Astrocyte (in vitro differentiated cells and primary cell): ENCODE results near the gene ECE1. TPM values are rescaled to one million over a fixed set of nuclear protein-coding genes. Genes with fewer than 3 reads are reported as not detected.

Experiments
- DNase-seq: peaks from one replicate; pipeline ENCODE4 v3.0.0-alpha.2; 2010; ENCODE audit warnings: low read depth
- FAIRE-seq: peaks from 2 replicates; lab custom pipeline; 2011; peaks lifted over from hg19 to GRCh38; lab: Jason Lieb, UNC
- H2AFZ ChIP-seq: 2 replicates; pipeline ENCODE4 v1.6.0; 2012; ENCODE audit warnings: low read depth, low read length, inconsistent platforms
- H3K27ac ChIP-seq: 2 replicates; pipeline ENCODE4 v1.5.1; 2011; ENCODE audit warnings: low read depth, low read length, inconsistent platforms
- H3K27me3 ChIP-seq: 2 replicates; pipeline ENCODE4 v1.6.0; 2011; ENCODE audit warnings: low read length, inconsistent platforms; ENCODE audit not compliant: insufficient read depth
- H3K36me3 ChIP-seq: 2 replicates; pipeline ENCODE4 v1.5.1; 2011; ENCODE audit warnings: low read length, inconsistent platforms; ENCODE audit not compliant: insufficient read depth
- H3K4me1 ChIP-seq: 2 replicates; pipeline ENCODE4 v1.5.1; 2011; ENCODE audit warnings: low read length, inconsistent platforms; ENCODE audit not compliant: insufficient read depth
- H3K4me2 ChIP-seq: 2 replicates; pipeline ENCODE4 v1.6.0; 2012; ENCODE audit warnings: low read length, inconsistent platforms
- H3K4me3 ChIP-seq: 2 replicates; pipeline ENCODE4 v1.5.1; 2011; ENCODE audit warnings: low read depth, mild to moderate bottlenecking, low read length, inconsistent platforms; ENCODE audit not compliant: insufficient read depth
- H3K79me2 ChIP-seq: 2 replicates; pipeline ENCODE4 v1.6.0; 2012; ENCODE audit warnings: mild to moderate bottlenecking, low read length, inconsistent platforms; ENCODE audit not compliant: insufficient read depth
- H3K9ac ChIP-seq: 2 replicates; pipeline ENCODE4 v1.6.0; 2012; ENCODE audit warnings: mild to moderate bottlenecking, low read length, inconsistent platforms
- H3K9me3 ChIP-seq: 2 replicates; pipeline ENCODE4 v1.5.1; 2012; ENCODE audit warnings: low read depth, mild to moderate bottlenecking, low read length, inconsistent platforms; ENCODE audit not compliant: insufficient read depth
- H4K20me1 ChIP-seq: 2 replicates; pipeline ENCODE4 v1.6.0; 2012; ENCODE audit warnings: low read length, inconsistent platforms; ENCODE audit not compliant: insufficient read depth
- H3K27ac Mint-ChIP-seq: one replicate; pipeline ENCODE4 v1.8.0; 2021; ENCODE audit warnings: mild to moderate bottlenecking, mixed read lengths; ENCODE audit not compliant: unreplicated experiment
- H3K27me3 Mint-ChIP-seq: one replicate; pipeline ENCODE4 v1.8.0; 2021; ENCODE audit warnings: low read depth, mixed read lengths; ENCODE audit not compliant: unreplicated experiment
- H3K36me3 Mint-ChIP-seq: one replicate; pipeline ENCODE4 v1.8.0; 2021; ENCODE audit warnings: low read depth, mixed read lengths; ENCODE audit not compliant: unreplicated experiment
- H3K4me1 Mint-ChIP-seq: one replicate; pipeline ENCODE4 v1.8.0; 2021; ENCODE audit warnings: low read depth, mixed read lengths; ENCODE audit not compliant: unreplicated experiment
- H3K4me3 Mint-ChIP-seq: one replicate; pipeline ENCODE4 v1.8.0; 2021; ENCODE audit warnings: mild to moderate bottlenecking, moderate library complexity, mixed read lengths; ENCODE audit not compliant: unreplicated experiment
- H3K9me3 Mint-ChIP-seq: one replicate; pipeline ENCODE4 v1.8.0; 2021; ENCODE audit warnings: mild to moderate bottlenecking, mixed read lengths; ENCODE audit not compliant: unreplicated experiment
- CTCF ChIP-seq: IDR thresholded peaks from 2 replicates; pipeline ENCODE4 v1.5.1; 2011; ENCODE audit warnings: low read depth, mild to moderate bottlenecking, inconsistent platforms, low read length, moderate library complexity; ENCODE audit not compliant: insufficient read depth
- EZH2 ChIP-seq: IDR thresholded peaks from 2 replicates; pipeline ENCODE4 v1.6.1; 2012; ENCODE audit warnings: mild to moderate bottlenecking, low read length, inconsistent platforms; ENCODE audit not compliant: insufficient read depth
- total RNA-seq: library from RNA; stranded (reverse); gene quantifications from 2 replicates; pipeline ENCODE4 v1.2.1, GENCODE V29; 2021

Gene ECE1
- total RNA-seq, 1 donor from 2014 or later = 172 TPM

- H3K4me2 ChIP-seq = peak overlapping the region; percentile 91
- peaks cover 84% of the 10 kb centered on the region for H3K79me2 ChIP-seq
- peak overlapping the region; percentile 2 for H3K4me3 Mint-ChIP-seq
- H3K27ac ChIP-seq = peak overlapping the region; percentile 86
- H3K9me3 ChIP-seq = no peaks in the 10 kb centered on the region
- H3K36me3 Mint-ChIP-seq = peaks cover 7% of the 10 kb centered on the region
- H3K27me3 ChIP-seq = no peaks in the 10 kb centered on the region
- no peak for TF ChIP-seq EZH2
- TF ChIP-seq CTCF = no peak
- H3K4me1 Mint-ChIP-seq = peaks cover 41% of the 10 kb centered on the region
- H3K27ac Mint-ChIP-seq = peak overlapping the region; percentile 72
- H3K4me3 ChIP-seq = peak overlapping the region; percentile 52
- no peak for DNase-seq
- H3K9me3 Mint-ChIP-seq = no peaks in the 10 kb centered on the region
- peaks cover 43% of the 10 kb centered on the region for H3K4me1 ChIP-seq
- peaks cover 31% of the 10 kb centered on the region for H4K20me1 ChIP-seq
- no peaks in the 10 kb centered on the region for H3K36me3 ChIP-seq
- no peak for FAIRE-seq
- peak overlapping the region; percentile 81 for H3K9ac ChIP-seq
- peak overlapping the region; percentile 69 for H2AFZ ChIP-seq
- H3K27me3 Mint-ChIP-seq = no peaks in the 10 kb centered on the region
Measured at GRCh38 chr1:21335088-21335691, 44.9 kb upstream of the ECE1 start.

GRCh38 chr1:21334214-21335087, 44.2 kb upstream of the ECE1 start:
- DNase-seq = peak; percentile 94

More at GRCh38 chr1:21334214-21335087, 44.2 kb upstream of the ECE1 start:
- Mint-ChIP-seq H3K27ac (peak overlapping the region; percentile 72), H3K4me3 (peak overlapping the region; percentile 57), H3K36me3 (peaks cover 7% of the 10 kb centered on the region), H3K4me1 (peaks cover 43% of the 10 kb centered on the region), H3K9me3 (no peaks in the 10 kb centered on the region), H3K27me3 (no peaks in the 10 kb centered on the region)
- no peaks in the 10 kb centered on the region for H3K27me3 ChIP-seq
- peak overlapping the region; percentile 91 for H3K4me2 ChIP-seq
- H3K9me3 ChIP-seq = no peaks in the 10 kb centered on the region
- peak overlapping the region; percentile 86 for H3K27ac ChIP-seq
- peaks cover 46% of the 10 kb centered on the region for H3K4me1 ChIP-seq
- TF ChIP-seq CTCF = peak; percentile 75
- TF ChIP-seq EZH2 = no peak
- no peak for FAIRE-seq
- H3K36me3 ChIP-seq = no peaks in the 10 kb centered on the region
- peak overlapping the region; percentile 52 for H3K4me3 ChIP-seq
- peak overlapping the region; percentile 81 for H3K9ac ChIP-seq
- peaks cover 81% of the 10 kb centered on the region for H3K79me2 ChIP-seq
- H4K20me1 ChIP-seq = peaks cover 24% of the 10 kb centered on the region
- peak overlapping the region; percentile 69 for H2AFZ ChIP-seq
